ENCODE measurements around the gene C9orf57.
"Not testable (repeated sequence)": the region's sequence is repeated elsewhere in the genome, so short reads cannot be mapped to it uniquely, and the experiment has no call there.

The C9orf57 gene

DNA sequence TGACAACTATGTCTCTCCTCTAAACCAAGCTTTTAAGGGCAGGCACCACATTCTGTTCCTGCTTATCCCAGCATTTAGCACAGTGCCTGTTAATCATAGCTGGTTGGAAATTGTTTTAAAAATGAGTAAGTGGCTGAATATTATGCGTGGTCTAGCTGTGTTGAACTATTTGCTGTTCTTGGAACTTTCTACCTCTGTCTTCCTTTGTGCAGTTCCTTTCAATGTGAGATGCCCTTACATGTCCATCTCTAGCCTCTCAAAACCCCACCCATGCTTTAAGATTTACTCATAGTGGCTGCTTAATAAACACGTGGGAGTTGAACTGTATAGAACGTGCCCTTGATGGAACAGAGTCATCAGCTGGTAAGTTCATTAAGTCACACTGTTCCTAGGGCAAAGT lies 34.5 kb downstream of the C9orf57 start:
- H3K27ac ChIP-seq, result no peak overlapping the region
- no peak for TF ChIP-seq ZFX (IDR thresholded peaks at IDR 0.05)
- TF ChIP-seq, protein P1, sequence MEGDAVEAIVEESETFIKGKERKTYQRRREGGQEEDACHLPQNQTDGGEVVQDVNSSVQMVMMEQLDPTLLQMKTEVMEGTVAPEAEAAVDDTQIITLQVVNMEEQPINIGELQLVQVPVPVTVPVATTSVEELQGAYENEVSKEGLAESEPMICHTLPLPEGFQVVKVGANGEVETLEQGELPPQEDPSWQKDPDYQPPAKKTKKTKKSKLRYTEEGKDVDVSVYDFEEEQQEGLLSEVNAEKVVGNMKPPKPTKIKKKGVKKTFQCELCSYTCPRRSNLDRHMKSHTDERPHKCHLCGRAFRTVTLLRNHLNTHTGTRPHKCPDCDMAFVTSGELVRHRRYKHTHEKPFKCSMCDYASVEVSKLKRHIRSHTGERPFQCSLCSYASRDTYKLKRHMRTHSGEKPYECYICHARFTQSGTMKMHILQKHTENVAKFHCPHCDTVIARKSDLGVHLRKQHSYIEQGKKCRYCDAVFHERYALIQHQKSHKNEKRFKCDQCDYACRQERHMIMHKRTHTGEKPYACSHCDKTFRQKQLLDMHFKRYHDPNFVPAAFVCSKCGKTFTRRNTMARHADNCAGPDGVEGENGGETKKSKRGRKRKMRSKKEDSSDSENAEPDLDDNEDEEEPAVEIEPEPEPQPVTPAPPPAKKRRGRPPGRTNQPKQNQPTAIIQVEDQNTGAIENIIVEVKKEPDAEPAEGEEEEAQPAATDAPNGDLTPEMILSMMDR (conservative IDR thresholded peaks at IDR 0.05), result no peak

DNA sequence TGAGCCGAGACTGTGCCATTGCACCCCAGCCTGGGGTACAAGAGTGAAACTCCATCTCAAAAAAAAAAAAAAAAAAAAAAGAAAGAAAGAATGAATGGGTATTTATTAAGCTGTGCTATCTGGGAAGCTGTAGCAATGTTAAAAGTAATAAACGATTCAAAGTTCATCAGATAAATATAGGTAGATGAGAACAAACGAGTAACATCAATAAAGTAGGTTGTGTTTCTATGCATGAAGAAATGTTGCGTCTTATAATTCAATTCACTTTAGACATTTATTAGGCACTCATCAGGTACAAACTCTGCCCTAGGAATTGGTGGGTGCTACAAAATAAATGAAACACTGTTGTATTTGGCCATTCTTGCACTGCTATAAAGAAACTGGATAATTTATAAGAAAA lies 36.8 kb downstream of the C9orf57 start:
- H3K27ac ChIP-seq, result no peak overlapping the region
- TF ChIP-seq, protein P1 (conservative IDR thresholded peaks at IDR 0.05), result no peak
- TF ChIP-seq ZFX (IDR thresholded peaks at IDR 0.05), result no peak

DNA sequence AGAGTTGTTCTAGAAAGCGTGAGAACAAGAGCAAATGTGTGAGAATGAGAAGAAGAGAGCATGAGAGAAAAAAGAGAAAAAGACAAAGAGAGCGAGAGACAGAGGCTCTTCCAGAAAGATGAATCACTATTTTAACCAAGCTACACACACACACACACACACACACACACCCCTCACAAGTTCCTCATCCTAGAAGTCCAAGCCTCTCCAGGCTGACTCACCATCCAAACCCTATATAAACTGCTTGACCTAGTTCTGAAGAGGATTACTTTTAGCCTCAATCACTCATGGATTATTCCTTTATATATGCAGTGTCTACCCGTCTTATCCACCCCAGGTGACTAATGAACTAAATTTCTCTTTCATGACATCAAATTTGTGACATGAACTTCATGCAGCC lies 37.6 kb downstream of the C9orf57 start:
- TF ChIP-seq, protein P1 (conservative IDR thresholded peaks at IDR 0.05), result no peak
- TF ChIP-seq ZFX (IDR thresholded peaks at IDR 0.05), result no peak
- no peak overlapping the region for H3K27ac ChIP-seq

DNA sequence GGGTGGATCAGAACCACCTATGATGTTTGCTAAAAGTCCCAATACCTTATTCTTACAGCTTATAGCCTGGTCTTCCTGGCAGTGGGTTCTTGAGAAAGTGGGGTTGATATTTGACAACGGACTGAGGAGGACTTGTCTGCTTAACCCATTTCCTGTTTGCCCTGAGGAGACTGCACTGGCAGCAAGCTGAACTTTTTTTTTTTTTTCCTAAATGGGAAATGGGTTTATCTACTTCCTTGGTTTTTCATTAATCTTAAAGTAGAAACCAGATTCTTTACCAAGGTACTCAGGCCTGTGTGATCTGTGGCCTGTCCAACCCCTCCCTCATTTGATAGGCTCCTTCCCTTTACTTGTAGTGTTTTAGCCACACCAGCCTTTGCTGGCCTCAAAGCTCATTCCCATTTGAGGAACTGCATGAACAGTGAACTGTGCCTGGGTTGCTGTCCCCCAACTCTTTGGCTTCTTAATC lies 47.1 kb downstream of the C9orf57 start:
- no peak overlapping the region for H3K27ac ChIP-seq
- TF ChIP-seq, protein P1 (conservative IDR thresholded peaks at IDR 0.05), result no peak
- no peak for TF ChIP-seq ZFX (IDR thresholded peaks at IDR 0.05)

DNA sequence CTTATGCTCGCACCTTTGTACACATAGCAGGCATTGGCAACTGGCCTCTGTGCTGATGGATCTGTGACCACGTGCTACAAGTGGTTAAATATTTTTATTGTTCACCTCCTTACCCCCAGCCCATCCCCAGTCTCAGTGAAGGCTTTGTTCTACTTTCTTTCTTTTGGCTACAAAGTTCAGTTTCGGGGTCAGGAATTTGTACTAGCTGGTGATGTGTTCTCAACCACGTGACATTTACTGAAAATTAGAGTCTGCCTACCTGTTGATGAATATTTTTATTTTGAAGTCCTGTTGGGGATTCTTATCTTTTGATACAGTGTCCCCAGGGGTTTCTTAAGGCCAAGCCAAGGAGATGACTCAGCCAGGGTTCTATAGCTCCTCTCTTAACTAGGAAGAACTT lies 47.8 kb downstream of the C9orf57 start:
- H3K27ac ChIP-seq, result no peak overlapping the region
- TF ChIP-seq ZFX (IDR thresholded peaks at IDR 0.05), result no peak
- TF ChIP-seq, protein P1 (conservative IDR thresholded peaks at IDR 0.05), result no peak

DNA sequence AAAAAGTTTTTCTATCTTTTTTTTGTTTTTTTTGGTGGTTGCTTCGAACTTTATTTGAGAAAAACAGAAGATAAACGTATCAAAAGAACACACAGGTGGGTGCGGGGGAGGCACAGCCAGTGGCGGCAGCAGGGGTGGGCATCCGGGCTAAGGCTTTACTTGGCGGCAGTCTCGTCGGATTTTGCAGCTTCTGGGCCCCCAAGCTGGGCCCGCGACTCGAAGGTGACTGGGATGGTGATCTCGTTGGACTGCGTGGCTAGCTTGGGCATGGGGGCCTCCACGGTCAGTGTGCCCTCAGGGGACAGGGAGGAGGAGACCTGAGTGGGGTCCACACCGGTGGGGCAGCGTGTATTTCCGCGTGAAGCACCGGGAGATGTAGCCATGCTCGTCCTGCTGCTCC lies 52.7 kb downstream of the C9orf57 start:
- H3K27ac ChIP-seq, result not testable (repeated sequence)

DNA sequence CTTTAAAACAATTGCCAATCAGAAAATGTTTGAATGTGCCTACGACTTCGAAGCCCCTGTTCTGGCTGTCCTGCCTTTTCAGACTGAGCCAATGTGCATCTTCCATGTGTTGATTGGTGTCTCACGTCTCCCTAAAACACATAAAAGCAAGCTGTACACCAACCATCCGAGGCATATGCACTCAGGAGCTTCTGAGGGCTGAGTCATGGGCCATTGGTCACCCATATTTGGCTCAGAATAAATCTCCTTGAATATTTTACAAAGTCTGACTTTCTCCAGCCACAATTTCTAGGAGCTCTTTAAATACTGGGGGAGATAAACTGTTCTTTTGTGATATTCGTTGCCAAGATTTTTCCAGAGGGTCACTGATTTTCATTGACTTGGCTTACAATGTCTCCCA lies 53.9 kb downstream of the C9orf57 start:
- no peak overlapping the region for H3K27ac ChIP-seq
- TF ChIP-seq, protein P1 (conservative IDR thresholded peaks at IDR 0.05), result no peak
- TF ChIP-seq ZFX (IDR thresholded peaks at IDR 0.05), result no peak

DNA sequence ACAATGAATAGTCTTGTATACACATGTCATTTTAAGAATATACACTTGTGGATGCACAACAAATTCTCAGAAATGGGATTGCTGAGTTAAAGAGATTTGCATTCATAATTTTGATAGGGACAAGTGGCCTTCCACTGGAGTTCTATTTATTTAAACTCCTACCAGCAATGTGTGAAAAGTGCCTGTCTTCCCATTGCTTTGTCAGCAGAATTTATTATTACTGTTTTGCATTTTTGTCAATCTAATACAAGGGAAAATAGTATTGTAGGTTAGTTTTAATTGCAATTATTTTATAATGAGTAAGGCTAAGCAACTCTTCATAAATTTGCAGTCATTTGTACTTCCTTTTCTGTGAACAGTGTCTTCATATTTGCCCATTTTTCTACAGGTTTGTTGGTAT lies 55.0 kb downstream of the C9orf57 start:
- no peak for TF ChIP-seq ZFX (IDR thresholded peaks at IDR 0.05)
- TF ChIP-seq, protein P1 (conservative IDR thresholded peaks at IDR 0.05), result no peak
- H3K27ac ChIP-seq, result no peak overlapping the region

All from C4-2B (cell line).